ENCODE data around the gene SCGB3A1. TPM values are rescaled to one million over a fixed set of nuclear protein-coding genes. Genes with fewer than 3 reads are reported as not detected.

Gene SCGB3A1
- polyA plus RNA-seq, 2 of the 4 experiments (the other 2 are of a cell fraction), result not detected

DNA sequence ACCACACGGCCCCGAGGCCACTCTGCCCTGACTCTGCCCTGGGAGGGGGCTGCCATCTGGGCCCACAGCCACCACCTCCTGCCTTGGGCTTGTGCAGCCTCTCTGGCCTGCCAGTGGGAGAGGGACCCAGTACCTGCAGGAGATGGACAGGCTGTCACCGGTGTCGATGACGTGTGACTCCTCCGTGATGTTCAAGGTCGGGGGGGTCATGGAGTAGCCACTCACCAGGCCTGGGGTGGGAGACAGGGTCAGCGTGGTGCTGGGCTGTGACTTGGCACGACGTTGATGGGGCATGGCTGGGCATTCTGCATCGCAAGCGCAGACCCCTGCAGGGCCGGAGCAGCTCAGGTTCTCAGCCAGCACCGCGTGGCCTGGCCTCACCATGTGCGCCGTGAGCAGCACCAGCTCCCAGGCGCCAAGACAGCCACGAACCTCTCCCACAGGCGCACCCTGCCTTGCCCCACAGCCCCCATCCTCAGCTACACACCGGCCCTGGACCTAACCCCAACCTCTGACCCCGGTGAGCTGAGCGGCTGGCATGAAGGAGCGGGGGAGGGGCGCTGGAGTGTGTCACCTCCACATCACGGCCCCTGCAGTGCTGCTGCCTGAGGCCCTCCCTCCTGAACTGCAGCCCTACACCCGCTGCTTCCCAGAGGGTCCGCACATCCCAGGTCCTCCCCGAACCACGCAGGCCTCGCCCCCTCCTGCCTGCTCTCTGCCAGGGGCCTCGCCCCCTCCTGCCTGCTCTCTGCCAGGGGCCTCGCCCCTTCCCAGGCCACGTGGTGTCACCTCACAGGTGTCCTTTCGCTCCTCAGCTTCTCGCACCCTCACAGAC, 40.5 kb upstream of the SCGB3A1 start:
- ATAC-seq (no peak), DNase-seq (ENCODE audit: low read depth in 1 of 2, low spot score in 1 of 2) (no peak), FAIRE-seq (no peak)
- CTCF ChIA-PET, result interaction anchor here (0.7 to 3.6 kb wide), 3 partner anchors 10 to 15 kb away, joined by 3 to 18 read pairs (median 6); no protein-coding TSS in a partner anchor
- no peak overlapping the region for H3K4me2 ChIP-seq
- 80% methylated on average over 26 of the region's 36 CpGs for WGBS (ENCODE audit: missing lambda C conversion rate)
- TF ChIP-seq HES2 (IDR thresholded peaks at IDR 0.05), result no peak
- no peak for TF ChIP-seq ZSCAN20 (CRISPR knock-in tag; IDR thresholded peaks at IDR 0.05)
- no peak for TF ChIP-seq PHF8 (IDR thresholded peaks at IDR 0.05; ENCODE audit: borderline replicate concordance, low read depth)
- no peak for TF ChIP-seq CEBPB (IDR thresholded peaks at IDR 0.05)
- no peak for TF ChIP-seq FOSL2 (IDR thresholded peaks at IDR 0.05)
- TF ChIP-seq FOSL2 (CRISPR knock-in tag; IDR thresholded peaks at IDR 0.05), result no peak
- no peak for TF ChIP-seq MAFK (IDR thresholded peaks at IDR 0.05; ENCODE audit: partially characterized antibody)
- H3K4me1 ChIP-seq, result no peaks in the 10 kb centered on the region
- H3K9me3 ChIP-seq, result no peaks in the 10 kb centered on the region
- H3K27ac ChIP-seq, result no peak overlapping the region
- H3K4me3 ChIP-seq, result no peak overlapping the region
- POLR2A ChIA-PET, result no interaction called here

- ChIA-PET POLR2A (no interaction called here), CTCF (interaction anchor here (0.6 to 4.1 kb wide), 2 partner anchors 11 to 13 kb away, joined by 3 to 32 read pairs; no protein-coding TSS in a partner anchor)
- FAIRE-seq (no peak), DNase-seq (ENCODE audit: low read depth in 1 of 2, low spot score in 1 of 2) (no peak), ATAC-seq (no peak)
- Histone ChIP-seq H3K4me1 (no peaks in the 10 kb centered on the region), H3K27ac (no peak overlapping the region), H3K9me3 (no peaks in the 10 kb centered on the region), H3K4me2 (no peak overlapping the region), H3K4me3 (no peak overlapping the region)
- WGBS (ENCODE audit: missing lambda C conversion rate), result 95% methylated on average over 12 of the region's 22 CpGs
- TF ChIP-seq KDM1A (IDR thresholded peaks at IDR 0.05; ENCODE audit: low read depth), result no peak
- TF ChIP-seq PBX3 (IDR thresholded peaks at IDR 0.05), result no peak
- no peak for TF ChIP-seq TP53 (CRISPR knock-in tag; IDR thresholded peaks at IDR 0.05)
- no peak for TF ChIP-seq HOXB13 (CRISPR knock-in tag; IDR thresholded peaks at IDR 0.05; ENCODE audit: low read depth)
- no peak for TF ChIP-seq RCOR1 (IDR thresholded peaks at IDR 0.05; ENCODE audit: low read depth, low read length)
- TF ChIP-seq FOXS1 (CRISPR knock-in tag; IDR thresholded peaks at IDR 0.05), result no peak
These were observed 39.1 kb upstream of the SCGB3A1 start for GRCh38 chr5:180630426-180630825.

- DNase-seq (ENCODE audit: low read depth in 1 of 2, low spot score in 1 of 2), result no peak
- no peak for ATAC-seq
- ChIA-PET CTCF (interaction anchor here (0.6 to 4.1 kb wide), 2 partner anchors 11 to 13 kb away, joined by 3 to 32 read pairs; no protein-coding TSS in a partner anchor), POLR2A (no interaction called here)
- Histone ChIP-seq H3K9me3 (no peaks in the 10 kb centered on the region), H3K4me2 (no peak overlapping the region), H3K4me3 (no peak overlapping the region), H3K27ac (no peak overlapping the region), H3K4me1 (no peaks in the 10 kb centered on the region)
- no peak for FAIRE-seq
- TF ChIP-seq EHMT2 (IDR thresholded peaks at IDR 0.05; ENCODE audit: low read depth) (no peak), RARB (CRISPR knock-in tag; IDR thresholded peaks at IDR 0.05) (no peak), HOXA7 (CRISPR knock-in tag; IDR thresholded peaks at IDR 0.05) (no peak), HES2 (IDR thresholded peaks at IDR 0.05) (no peak), PBX3 (IDR thresholded peaks at IDR 0.05) (no peak), JUNB (IDR thresholded peaks at IDR 0.05) (no peak), ZFP36 (IDR thresholded peaks at IDR 0.05; ENCODE audit: borderline replicate concordance, partially characterized antibody) (no peak), JUN (IDR thresholded peaks at IDR 0.05) (no peak), HEYL (CRISPR knock-in tag; IDR thresholded peaks at IDR 0.05) (no peak), RAD21 (conservative IDR thresholded peaks at IDR 0.05 in 1 of 2, IDR thresholded peaks at IDR 0.05 in 1 of 2) (no peak), ZSCAN20 (CRISPR knock-in tag; IDR thresholded peaks at IDR 0.05) (no peak), USF2 (IDR thresholded peaks at IDR 0.05) (no peak)
- TF ChIP-seq, protein P1, sequence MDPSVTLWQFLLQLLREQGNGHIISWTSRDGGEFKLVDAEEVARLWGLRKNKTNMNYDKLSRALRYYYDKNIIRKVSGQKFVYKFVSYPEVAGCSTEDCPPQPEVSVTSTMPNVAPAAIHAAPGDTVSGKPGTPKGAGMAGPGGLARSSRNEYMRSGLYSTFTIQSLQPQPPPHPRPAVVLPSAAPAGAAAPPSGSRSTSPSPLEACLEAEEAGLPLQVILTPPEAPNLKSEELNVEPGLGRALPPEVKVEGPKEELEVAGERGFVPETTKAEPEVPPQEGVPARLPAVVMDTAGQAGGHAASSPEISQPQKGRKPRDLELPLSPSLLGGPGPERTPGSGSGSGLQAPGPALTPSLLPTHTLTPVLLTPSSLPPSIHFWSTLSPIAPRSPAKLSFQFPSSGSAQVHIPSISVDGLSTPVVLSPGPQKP (IDR thresholded peaks at IDR 0.05; ENCODE audit: low read depth, low read length), result no peak
- WGBS (ENCODE audit: missing lambda C conversion rate), result 84% methylated on average over 9 of the region's 25 CpGs
These were observed 38.6 kb upstream of the SCGB3A1 start for GRCh38 chr5:180629831-180630382.
